GM18520 (cell line): ENCODE results near the gene CD4.

Experiments used
- ATAC-seq: cut with Tn5 transposase; IDR thresholded peaks from one replicate; pipeline ENCODE4 v1.9.1; 2021; ENCODE audit not compliant: unreplicated experiment

CD4 gene

DNA sequence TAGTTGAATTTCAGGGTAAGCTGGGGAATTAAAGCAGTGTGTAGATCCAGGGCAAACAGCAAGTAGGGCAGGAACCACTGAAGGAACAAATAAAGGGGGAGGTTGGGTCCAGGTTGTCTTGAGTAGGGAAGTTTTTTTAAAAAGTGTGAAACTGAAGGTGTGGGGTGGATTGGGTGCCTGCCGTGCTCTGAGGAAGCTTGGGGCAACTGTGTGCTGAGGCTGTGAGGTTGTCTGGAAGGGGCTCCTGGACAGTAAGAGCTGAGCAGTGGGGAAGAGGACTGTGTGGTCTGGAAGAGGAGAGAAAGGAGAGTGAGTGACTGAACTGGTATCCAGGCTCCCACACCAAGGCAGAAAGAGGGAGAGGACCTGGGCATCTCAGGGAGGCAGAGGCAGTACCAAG is 21.4 kb downstream of the CD4 start:
- ATAC-seq: no peak

DNA sequence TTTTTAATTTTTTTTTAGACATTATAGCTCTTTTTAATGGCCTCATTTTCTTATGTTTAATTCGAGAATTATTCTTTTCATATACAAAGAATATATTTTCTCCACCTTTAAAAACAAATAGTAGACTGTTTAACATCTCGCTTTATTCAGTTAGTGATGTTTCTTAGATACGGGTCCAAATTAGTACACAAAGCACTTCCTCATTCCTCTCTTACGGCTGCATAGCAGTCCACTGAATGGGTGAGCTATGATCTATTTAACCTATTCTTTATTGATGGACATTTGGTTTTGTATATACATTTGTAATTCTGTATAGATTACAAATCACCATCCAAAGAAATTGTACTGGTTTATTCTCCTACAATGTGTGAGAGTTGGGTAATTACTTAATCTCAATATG is 24.0 kb downstream of the CD4 start:
- no peak for ATAC-seq

GRCh38 chr12:6816598-6816997 is 27.3 kb downstream of the CD4 start:
- no peak for ATAC-seq

DNA sequence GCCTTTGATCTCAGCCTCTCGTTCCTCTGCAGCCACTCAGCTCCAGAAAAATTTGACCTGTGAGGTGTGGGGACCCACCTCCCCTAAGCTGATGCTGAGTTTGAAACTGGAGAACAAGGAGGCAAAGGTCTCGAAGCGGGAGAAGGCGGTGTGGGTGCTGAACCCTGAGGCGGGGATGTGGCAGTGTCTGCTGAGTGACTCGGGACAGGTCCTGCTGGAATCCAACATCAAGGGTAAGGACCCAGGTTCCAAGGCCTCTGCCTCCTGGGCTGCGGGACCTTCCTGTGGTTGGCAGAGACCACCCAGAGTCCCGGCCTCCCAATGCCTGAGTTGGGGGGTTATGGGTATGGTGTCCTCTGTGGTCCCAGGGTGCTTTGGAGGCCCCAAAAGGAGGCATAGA is 27.8 kb downstream of the CD4 start:
- no peak for ATAC-seq

DNA sequence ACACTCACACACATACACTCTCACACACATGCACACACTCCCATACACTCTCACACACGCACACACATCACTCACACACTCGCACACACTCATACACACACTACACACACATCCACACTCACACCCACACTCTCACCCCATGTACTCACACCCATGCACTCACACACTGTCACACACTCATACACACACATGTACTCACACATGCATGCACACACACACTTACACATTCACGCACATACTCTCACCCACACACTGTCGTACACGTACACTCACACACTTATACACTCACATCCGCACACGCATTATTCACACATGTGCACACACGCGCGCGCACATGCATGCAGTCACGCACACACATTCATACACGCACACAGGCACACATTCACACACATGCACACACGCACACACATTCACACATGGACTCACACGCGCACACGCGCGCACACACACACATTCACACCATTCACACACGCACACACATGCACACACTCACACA is 28.4 kb downstream of the CD4 start:
- ATAC-seq: no peak

DNA sequence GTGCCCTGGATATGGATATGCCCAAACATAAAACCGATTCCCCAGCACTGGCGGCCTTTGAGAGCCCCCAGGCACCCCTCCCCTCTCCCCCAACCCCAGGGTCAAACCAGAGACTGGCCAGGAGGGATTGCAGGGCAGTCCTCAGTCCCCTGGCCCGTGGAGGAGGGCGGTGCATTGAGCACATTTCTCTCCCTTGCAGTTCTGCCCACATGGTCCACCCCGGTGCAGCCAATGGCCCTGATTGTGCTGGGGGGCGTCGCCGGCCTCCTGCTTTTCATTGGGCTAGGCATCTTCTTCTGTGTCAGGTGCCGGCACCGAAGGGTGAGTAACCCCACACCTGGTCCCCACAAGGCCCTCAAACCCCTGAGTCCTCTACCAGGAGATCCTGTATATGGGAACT is 28.9 kb downstream of the CD4 start:
- no peak for ATAC-seq

- ATAC-seq: no peak
These were observed 29.3 kb downstream of the CD4 start for GRCh38 chr12:6818645-6819044.

DNA sequence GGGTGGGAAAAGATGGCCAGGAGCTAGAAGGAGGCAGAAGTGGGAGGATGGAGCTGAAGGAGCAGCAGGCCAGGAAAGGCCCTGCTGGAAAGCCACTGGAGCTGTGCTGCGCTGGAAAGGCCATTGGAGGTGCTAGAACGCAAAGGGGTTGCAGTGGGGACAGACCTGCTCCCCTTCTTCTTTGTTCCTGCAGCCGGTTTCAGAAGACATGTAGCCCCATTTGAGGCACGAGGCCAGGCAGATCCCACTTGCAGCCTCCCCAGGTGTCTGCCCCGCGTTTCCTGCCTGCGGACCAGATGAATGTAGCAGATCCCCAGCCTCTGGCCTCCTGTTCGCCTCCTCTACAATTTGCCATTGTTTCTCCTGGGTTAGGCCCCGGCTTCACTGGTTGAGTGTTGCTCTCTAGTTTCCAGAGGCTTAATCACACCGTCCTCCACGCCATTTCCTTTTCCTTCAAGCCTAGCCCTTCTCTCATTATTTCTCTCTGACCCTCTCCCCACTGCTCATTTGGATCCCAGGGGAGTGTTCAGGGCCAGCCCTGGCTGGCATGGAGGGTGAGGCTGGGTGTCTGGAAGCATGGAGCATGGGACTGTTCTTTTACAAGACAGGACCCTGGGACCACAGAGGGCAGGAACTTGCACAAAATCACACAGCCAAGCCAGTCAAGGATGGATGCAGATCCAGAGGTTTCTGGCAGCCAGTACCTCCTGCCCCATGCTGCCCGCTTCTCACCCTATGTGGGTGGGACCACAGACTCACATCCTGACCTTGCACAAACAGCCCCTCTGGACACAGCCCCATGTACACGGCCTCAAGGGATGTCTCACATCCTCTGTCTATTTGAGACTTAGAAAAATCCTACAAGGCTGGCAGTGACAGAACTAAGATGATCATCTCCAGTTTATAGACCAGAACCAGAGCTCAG is 30.0 kb downstream of the CD4 start:
- ATAC-seq: no peak

DNA sequence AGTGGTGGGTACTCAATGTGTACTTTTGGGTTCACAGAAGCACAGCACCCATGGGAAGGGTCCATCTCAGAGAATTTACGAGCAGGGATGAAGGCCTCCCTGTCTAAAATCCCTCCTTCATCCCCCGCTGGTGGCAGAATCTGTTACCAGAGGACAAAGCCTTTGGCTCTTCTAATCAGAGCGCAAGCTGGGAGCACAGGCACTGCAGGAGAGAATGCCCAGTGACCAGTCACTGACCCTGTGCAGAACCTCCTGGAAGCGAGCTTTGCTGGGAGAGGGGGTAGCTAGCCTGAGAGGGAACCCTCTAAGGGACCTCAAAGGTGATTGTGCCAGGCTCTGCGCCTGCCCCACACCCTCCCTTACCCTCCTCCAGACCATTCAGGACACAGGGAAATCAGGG is 30.8 kb downstream of the CD4 start:
- no peak for ATAC-seq

GRCh38 chr12:6821591-6822425 is 32.5 kb downstream of the CD4 start, which contains the start of gene GPR162:
Gene GPR162, plus strand, starts transcription at chr12:6821821. Its CDS starts 2,078 bp downstream, at chr12:6823899.
- ATAC-seq: no peak

DNA sequence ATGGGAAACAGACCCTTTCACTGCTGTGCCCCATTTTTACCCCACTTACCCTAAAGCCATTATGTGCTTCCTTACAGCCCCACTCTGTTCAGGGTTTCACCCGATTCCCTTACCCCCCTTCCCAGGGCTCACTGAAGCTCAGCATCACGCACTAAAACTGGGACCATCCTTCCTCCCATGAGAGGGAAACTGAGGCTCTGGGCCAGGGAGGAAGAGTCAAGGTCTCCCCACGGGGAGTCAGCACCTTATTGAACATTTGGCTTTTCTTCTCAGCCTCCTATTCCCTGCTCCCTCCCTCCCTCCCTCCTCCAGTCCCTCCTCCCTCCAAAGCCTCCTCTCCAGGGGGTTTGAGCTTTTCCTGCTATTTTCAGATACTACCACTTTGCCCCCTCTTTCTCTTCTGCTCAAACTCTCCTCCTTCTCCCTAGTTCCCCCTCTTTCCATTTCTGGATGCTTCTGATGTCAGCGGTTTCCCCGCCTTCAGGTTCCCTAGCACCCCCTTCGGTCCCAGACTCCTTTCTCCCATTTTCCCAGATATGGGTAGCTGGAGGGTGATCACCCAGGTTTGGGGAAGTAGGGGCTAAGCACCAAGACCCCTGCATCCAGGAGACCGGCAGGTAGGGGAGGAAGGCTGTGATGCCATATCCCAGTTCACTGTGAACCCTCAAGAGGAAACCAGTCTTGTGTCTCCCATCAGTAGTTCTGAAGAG is 33.3 kb downstream of the CD4 start:
- ATAC-seq: no peak

- ATAC-seq: no peak
These were observed 34.1 kb downstream of the CD4 start for GRCh38 chr12:6823182-6824084.

- ATAC-seq: no peak
These were observed 34.9 kb downstream of the CD4 start for GRCh38 chr12:6824085-6824775.

DNA sequence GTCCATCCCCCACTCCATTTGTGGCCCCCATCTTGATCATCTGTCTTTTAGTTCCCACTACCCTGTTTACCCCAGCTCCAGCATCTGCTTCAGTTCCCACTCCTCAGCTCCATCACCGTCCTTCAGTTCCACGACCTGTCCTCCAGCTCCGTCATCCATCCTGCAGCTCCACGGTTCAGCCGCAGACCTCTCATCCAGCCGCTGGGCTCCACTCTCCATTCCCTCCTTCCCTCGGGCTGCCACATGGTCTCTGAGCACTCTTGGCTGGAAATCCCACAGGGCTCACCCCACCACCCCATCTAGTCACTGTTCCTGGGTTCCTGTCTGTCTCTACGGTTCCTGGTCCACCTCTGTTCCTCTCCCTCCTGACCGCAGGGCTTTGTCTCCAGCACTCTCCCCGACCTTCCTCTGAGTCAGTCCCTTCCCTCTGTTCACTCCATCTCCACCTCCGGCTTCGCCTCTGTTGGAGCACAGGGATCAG is 35.6 kb downstream of the CD4 start:
- no peak for ATAC-seq

- ATAC-seq: no peak
These were observed 36.2 kb downstream of the CD4 start for GRCh38 chr12:6825398-6826124.

- no peak for ATAC-seq
These were observed 36.9 kb downstream of the CD4 start for GRCh38 chr12:6826125-6826733.

DNA sequence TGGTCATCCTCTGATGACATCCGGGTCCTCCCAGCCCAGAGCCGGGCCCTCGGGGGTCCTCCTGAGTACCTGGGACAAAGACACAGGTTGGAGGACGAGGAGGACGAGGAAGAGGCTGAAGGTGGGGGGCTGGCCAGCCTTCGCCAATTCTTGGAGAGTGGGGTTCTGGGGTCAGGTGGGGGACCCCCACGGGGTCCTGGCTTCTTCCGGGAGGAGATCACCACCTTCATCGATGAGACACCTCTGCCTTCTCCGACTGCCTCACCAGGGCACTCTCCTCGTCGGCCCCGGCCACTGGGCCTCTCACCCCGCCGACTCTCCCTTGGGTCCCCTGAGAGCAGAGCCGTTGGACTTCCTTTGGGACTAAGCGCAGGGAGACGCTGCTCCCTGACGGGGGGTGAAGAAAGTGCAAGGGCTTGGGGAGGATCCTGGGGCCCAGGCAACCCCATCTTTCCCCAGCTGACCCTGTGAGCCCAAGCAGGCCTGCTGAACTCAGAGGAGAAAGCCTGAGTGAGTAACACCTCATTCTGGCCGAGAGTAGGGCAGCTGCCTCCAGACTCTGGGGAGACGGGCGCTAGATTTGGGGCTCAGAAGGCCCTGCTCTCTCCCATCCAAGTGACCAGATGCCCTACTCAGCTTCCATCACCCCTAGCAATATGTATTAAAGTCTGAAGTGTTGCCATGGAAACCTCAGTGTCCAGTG is 37.6 kb downstream of the CD4 start:
- ATAC-seq: no peak

DNA sequence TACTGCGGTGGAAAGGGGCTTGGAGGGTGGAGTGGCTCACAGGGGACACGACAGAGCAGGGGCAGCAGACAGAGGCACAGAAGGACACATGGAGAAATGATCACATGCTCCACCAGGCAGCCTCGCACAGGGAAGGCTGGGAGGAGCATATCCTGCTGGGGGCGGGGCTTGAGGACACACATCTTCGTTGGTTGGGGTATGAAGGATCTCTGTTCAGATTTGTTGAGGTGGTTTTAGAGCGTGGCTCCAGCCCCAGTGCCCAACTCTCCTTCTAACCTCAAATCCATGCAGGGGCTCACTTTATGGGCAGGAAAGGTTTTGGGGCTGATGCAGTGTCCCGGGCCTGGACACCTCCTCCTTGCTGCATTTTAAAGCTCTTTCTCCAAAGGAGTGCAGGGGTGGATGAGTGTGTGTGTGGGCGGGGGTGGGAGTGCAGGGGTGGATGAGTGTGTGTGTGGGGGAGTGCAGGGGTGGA is 38.1 kb downstream of the CD4 start:
- ATAC-seq: no peak
